Epithelial cell of esophagus (primary cell): Measurements from ENCODE around the gene TGFB2.

Experiments used
- DNase-seq: peaks from one replicate; pipeline ENCODE4 v3.0.0; 2010; ENCODE audit warnings: low read depth
- H3K4me3 ChIP-seq: 2 replicates; pipeline ENCODE4 v1.5.1; 2011; ENCODE audit warnings: mild to moderate bottlenecking, low read length, control low read depth
- TF ChIP-seq, protein P1 (sequence below): IDR thresholded peaks from 2 replicates; pipeline ENCODE4 v1.5.1; 2011; ENCODE audit warnings: low read depth, mild to moderate bottlenecking, low read length, control low read depth, inconsistent platforms; ENCODE audit not compliant: insufficient read depth; ENCODE audit errors: missing control alignments

Gene TGFB2

DNA sequence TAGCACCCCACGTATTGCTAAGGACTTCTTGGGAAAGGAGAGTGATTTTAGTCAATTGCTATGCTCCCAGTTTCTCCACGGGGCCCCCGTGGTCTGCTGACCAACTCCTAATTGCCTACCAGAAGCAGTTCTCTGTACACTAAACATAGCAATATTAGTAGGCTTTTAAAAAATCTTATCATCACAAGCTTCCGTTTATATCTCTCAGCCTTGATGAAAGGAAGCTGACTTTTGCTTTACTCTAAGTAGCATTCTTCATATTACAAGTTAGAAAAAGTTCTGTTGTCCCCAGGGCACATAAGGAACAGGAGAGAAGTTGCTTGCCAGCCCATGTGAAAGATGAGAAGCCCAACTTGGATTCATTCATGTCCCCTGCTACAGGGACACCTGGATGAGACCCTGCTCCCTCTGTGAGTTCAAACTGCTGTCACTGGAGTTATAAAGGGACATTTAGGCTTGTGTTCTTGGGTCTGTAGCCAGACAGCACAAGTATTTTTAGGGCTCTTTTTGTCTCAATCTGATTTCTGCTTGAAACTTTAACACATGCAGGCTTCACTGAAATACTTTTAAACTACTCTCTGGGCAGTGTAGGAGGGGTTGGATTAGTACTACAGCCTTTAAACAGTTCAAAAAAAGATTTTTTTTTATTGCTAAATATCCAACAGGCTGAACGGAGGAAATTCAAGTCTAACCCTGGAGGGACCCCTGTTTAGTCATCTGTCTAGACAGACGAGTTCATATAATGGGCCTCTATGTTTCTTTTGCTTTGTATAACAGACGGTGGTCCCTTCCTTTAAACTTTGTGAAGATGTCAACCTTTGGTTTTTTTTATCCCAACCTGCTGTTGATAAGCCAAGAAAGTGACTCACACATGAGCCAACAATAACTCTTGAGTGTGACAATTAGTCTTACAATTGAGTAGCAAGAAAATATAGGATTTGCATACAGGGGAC, 29.5 kb downstream of the TGFB2 start:
- no peak overlapping the region for H3K4me3 ChIP-seq
- TF ChIP-seq, protein P1, sequence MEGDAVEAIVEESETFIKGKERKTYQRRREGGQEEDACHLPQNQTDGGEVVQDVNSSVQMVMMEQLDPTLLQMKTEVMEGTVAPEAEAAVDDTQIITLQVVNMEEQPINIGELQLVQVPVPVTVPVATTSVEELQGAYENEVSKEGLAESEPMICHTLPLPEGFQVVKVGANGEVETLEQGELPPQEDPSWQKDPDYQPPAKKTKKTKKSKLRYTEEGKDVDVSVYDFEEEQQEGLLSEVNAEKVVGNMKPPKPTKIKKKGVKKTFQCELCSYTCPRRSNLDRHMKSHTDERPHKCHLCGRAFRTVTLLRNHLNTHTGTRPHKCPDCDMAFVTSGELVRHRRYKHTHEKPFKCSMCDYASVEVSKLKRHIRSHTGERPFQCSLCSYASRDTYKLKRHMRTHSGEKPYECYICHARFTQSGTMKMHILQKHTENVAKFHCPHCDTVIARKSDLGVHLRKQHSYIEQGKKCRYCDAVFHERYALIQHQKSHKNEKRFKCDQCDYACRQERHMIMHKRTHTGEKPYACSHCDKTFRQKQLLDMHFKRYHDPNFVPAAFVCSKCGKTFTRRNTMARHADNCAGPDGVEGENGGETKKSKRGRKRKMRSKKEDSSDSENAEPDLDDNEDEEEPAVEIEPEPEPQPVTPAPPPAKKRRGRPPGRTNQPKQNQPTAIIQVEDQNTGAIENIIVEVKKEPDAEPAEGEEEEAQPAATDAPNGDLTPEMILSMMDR, result no peak
- peak; percentile 64 for DNase-seq

DNA sequence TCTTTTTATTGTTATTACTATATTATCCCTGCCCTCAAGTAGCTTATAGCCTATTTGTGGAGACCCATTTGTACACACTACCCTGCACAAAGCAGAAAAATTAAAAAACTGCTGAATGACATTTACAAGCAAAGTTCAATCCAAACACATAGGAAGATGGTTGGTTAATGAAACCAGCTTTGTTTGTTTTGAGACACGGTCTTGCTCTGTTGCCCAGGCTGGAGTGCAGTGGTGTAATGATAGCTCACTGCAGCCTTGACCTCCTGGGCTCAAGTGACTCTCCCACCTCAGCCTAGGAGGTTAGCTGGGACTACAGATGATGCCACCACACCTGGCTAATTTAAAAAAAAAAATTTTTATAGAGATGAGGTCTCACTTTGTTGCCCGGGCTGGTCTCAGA, 31.6 kb downstream of the TGFB2 start:
- TF ChIP-seq, protein P1, result no peak
- DNase-seq, result no peak
- no peak overlapping the region for H3K4me3 ChIP-seq

DNA sequence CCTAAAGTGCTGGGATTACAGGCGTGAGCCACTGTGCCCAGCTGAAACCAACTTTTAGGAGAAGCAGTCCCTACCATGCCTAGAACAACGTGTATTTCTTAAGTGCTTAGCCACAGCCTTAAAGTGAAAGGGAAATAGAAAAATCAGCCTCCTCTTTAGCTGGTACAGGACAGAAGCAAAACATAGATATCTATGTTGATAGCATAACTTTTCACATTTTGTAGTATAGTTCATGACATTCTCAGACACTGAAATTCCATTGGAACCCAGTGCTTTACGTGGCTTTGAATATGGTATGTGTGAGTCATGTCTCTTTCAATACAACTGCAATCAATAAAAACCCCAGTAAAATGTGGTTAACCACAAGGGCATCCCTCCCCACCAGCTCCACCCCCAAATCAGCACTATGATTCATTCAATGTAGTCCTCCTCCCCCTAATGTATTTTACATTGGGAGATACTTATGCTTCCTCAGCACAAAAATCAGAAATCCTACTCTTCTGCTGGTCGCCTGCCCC, 32.1 kb downstream of the TGFB2 start:
- TF ChIP-seq, protein P1, result no peak
- H3K4me3 ChIP-seq, result no peak overlapping the region
- DNase-seq, result peak; percentile 93

DNA sequence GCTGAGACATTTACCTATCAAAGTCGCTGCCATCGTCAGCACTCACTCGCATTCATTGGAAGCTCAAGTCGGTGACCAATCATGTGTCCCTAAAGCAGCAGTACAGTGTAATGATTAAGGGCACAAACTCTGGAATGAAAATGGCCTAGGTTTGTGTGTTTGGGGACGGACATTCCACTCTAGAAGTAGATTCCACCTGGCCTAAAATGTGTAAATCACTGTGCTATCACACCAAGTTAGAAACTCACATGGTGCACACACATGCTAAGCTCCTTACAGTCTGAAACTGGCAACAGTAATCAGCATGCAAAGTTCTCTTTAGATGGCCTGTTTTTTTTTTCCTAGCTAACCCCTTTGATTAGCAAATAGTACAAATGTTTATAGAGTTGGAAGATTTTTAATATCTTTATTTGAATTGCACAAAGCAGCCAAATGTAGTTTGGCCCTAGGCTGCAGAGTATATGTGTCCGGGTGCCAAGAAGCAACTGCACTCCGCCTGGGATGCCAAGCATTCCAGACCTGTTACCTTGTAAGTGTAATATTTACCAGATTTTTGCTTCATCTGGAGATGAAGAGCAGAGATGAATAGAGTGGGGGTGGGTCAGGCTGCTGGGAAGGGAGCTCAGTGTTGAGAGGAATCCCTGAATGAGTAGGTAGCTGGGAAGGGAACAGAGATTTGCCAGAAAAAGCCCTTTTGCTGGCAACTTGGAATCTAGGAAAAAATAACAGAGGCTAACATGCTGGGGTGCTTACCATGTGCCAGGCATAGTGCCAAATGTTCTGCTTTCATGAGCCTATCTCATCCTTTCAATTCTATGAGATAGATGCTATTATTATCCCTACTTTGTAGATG, 35.2 kb downstream of the TGFB2 start:
- DNase-seq, result peak; percentile 86
- TF ChIP-seq, protein P1, result no peak
- no peak overlapping the region for H3K4me3 ChIP-seq

DNA sequence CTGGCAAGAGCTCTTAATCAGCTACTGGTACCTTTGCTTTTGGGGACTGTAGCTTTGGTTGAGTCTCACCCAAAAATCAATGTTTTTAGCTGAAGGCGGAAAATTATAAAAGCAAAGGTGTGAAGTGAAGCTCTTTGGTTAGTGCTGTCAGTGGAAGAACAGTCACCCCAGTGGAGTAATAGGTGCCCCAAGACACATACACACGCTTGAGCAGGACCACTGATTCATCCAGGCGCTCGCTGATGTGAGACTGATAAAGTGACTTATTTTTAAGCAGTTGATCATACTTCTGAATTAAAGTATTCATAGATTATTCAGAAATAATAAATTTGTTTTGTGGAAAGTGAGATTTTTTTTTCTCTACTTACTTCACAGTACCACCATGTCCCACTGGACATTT, 37.1 kb downstream of the TGFB2 start:
- H3K4me3 ChIP-seq, result no peak overlapping the region
- no peak for DNase-seq
- TF ChIP-seq, protein P1, result no peak

DNA sequence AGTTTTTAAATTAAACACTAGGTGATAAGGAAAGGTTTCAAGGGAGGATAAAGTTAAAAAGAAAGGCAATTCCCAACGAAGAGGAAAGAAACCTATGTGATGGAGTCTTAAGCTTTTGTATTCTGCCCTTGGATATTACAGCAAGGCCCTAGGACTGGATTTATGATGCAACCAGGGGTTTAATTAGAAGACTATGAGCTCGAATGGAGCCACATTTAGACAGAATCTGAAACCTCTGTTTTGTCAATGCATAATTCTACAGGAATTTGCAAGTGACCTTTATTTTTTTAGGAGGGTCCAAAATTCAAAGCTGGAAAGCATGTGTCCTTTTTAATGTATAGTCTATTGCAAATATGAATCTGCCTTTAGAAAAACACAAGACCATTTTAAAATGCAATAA, 37.9 kb downstream of the TGFB2 start:
- TF ChIP-seq, protein P1, result no peak
- DNase-seq, result no peak
- H3K4me3 ChIP-seq, result no peak overlapping the region
